ENCODE data around the gene CAMK1D.
"Not testable (repeated sequence)": the region's sequence is repeated elsewhere in the genome, so short reads cannot be mapped to it uniquely, and the experiment has no call there.

The CAMK1D gene

GRCh38 chr10:12340371-12340770 is 9.0 kb upstream of the CAMK1D start:
- DNase-seq = no peak

- no peak for DNase-seq
Measured at GRCh38 chr10:12340937-12341336, 8.4 kb upstream of the CAMK1D start.

- no peak for DNase-seq
Measured at GRCh38 chr10:12341526-12341925, 7.8 kb upstream of the CAMK1D start.

- no peak for DNase-seq
Measured at GRCh38 chr10:12344375-12345110, 4.8 kb upstream of the CAMK1D start.

GRCh38 chr10:12346707-12347106 is 2.6 kb upstream of the CAMK1D start:
- no peak for DNase-seq

- DNase-seq = peak in 4 of 56 donors; percentile 16 to 54 (median 29)
Measured at GRCh38 chr10:12348294-12348869, 965 bp upstream of the CAMK1D start.

GRCh38 chr10:12349629-12350166 is 351 bp downstream of the CAMK1D start:
- DNase-seq = no peak

- DNase-seq = peak in 26 of 56 donors; percentile 8 to 55 (median 25)
Measured at GRCh38 chr10:12350167-12350872, 973 bp downstream of the CAMK1D start.

- peak in 1 of 56 donors; percentile 6 for DNase-seq
Measured at GRCh38 chr10:12350925-12351324, 1.6 kb downstream of the CAMK1D start.

- DNase-seq = peak in 5 of 56 donors; percentile 1 to 15 (median 8)
Measured at GRCh38 chr10:12351447-12351846, 2.1 kb downstream of the CAMK1D start.

GRCh38 chr10:12351889-12352288 is 2.5 kb downstream of the CAMK1D start:
- DNase-seq = no peak

- DNase-seq = no peak
Measured at GRCh38 chr10:12353399-12354242, 4.3 kb downstream of the CAMK1D start.

GRCh38 chr10:12354696-12355095 is 5.3 kb downstream of the CAMK1D start:
- not testable (repeated sequence) for DNase-seq

- no peak for DNase-seq
Measured at GRCh38 chr10:12355384-12355783, 6.0 kb downstream of the CAMK1D start.

GRCh38 chr10:12357525-12358151 is 8.3 kb downstream of the CAMK1D start:
- DNase-seq = no peak

- DNase-seq = peak in 1 of 56 donors; percentile 12
Measured at GRCh38 chr10:12358863-12359564, 9.7 kb downstream of the CAMK1D start.

GRCh38 chr10:12360461-12360860 is 11.1 kb downstream of the CAMK1D start:
- DNase-seq = no peak

- DNase-seq = not testable (repeated sequence)
Measured at GRCh38 chr10:12361115-12361514, 11.8 kb downstream of the CAMK1D start.

GRCh38 chr10:12364559-12364958 is 15.2 kb downstream of the CAMK1D start:
- no peak for DNase-seq

GRCh38 chr10:12367272-12367671 is 17.9 kb downstream of the CAMK1D start:
- no peak for DNase-seq

Data from amygdala (tissue), 56 donors.